HuH-7 (cell line): Measurements from ENCODE around the gene ATAT1.
"Not testable (repeated sequence)": the region's sequence is repeated elsewhere in the genome, so short reads cannot be mapped to it uniquely, and the experiment has no call there.

Experiments used
- DNase-seq: peaks from one replicate; pipeline ENCODE4 v3.0.0; 2011; ENCODE audit warnings: low spot score

The ATAT1 gene

DNA sequence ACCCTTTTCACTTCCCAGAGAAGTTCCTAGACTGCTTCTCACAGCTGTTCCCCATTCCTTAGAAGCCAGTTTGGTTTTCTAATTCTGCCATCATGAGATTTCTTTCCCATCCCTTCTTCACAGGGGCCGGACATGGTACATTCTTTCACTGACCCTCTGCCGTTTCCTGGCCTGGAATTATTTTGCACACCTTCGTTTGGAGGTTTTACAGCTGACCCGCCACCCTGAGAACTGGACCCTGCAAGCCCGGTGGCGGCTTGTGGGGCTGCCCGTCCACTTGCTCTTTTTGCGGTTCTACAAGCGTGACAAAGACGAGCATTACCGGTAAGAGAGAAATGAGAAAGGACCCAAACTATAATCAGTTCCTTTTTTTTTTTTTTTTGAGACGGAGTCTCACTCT lies 24.5 kb downstream of the ATAT1 start:
- DNase-seq: no peak

DNA sequence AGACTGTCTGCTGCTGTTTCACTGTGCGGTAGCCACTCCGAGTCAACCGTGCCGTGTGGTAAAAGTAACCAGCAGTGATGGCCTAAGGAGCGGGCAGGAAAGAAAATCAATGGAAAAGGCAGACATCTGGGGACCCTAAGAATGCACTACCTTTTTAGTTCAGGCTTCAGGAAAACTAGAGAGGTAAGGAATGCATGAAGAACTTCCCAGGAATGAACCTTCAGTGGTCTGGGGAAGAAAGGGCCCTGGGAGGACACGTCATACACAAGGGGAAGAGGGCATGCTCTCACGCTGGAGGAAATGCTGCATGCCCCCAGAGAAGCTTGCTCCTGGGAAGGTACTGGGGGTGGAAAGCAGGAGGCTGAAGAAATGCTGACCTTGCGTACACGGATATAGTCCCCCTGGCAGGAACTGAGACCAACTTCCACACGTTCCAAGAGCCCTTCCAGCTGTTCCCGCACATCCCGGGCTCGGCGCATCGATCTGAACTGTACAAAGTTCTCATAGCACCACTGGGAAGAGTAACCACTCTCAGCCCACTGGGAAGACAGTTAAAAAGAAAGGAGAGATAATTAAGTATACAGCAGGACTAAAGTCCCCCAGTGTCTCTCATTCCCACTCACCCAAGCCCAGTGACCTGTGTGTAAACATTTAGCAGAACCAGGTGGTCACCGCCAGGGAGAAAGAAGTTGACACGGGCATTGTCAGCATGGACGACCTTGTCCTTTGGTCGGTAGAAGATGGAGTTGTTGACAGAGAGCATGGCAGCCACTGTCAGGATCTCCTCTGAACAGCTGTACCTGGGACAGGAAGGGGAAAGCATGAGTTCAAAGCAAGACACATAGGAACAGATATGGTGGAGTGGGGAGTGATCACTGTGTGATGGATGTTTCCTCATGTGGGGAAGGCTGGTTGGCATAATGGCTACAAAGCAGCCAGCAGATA lies 28.4 kb downstream of the ATAT1 start:
- no peak for DNase-seq

GRCh38 chr6:30655743-30656094 lies 29.0 kb downstream of the ATAT1 start:
- DNase-seq: no peak

DNA sequence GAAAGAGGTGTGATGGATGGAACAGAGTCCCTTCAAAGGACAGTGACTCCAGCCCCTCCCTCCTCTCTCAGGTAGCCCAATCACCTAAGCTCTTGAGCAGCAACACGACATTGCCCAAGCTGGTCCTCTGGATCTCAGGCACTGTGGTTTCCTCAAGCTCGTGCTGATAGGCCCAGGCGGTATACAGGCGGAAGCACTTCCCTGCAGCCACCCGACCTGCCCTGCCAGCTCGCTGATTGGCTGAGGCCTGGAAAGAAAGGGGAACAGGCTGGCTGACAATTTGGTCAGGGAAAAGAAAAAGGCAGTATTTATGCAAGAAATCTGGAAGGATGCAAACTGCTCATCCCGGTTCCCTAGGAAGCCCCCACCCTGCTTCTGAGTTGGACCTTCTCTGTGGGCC lies 29.8 kb downstream of the ATAT1 start:
- no peak for DNase-seq

DNA sequence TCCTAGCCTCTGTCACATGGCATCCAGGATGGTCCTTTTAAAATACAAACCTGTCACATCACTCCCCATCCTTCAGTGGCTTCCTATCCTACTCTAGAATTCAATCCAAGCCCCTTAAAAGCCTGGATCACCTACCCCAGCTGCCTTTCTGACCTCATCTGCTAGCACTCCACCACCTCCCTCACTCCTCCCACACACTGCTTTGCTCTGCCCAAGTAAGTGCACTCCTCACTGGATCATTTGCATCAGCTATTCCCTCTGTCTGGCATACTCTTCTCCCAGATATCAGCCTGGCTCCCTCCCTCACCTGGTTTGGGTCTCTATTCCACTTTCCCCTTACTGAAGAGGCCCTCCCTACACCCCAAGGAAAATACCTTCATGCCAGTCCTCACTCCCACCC lies 30.8 kb downstream of the ATAT1 start:
- no peak for DNase-seq

- not testable (repeated sequence) for DNase-seq
Measured at GRCh38 chr6:30657922-30658321, 31.2 kb downstream of the ATAT1 start.

- no peak for DNase-seq
Measured at GRCh38 chr6:30664994-30665767, 38.5 kb downstream of the ATAT1 start.

DNA sequence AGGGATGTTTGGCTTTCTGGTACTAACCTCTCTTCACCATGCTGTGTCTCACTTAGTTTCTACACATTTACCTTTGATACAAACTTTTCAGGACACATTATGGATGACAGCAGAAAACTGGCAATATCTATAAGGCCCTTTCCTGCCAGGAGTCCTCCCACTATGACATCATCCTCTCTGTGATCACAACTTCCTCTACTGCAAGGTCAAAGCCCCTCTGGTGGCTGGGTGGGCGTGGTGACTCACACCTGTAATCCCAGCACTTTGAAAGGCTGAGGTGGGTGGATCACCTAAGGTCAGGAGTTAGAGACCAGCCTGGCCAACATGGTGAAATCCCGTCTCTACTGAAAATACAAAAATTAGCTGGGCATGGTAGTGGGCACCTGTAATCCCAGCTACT lies 39.6 kb downstream of the ATAT1 start:
- DNase-seq: not testable (repeated sequence)

- peak; percentile 44 for DNase-seq
Measured at GRCh38 chr6:30670760-30671527, 44.3 kb downstream of the ATAT1 start.

DNA sequence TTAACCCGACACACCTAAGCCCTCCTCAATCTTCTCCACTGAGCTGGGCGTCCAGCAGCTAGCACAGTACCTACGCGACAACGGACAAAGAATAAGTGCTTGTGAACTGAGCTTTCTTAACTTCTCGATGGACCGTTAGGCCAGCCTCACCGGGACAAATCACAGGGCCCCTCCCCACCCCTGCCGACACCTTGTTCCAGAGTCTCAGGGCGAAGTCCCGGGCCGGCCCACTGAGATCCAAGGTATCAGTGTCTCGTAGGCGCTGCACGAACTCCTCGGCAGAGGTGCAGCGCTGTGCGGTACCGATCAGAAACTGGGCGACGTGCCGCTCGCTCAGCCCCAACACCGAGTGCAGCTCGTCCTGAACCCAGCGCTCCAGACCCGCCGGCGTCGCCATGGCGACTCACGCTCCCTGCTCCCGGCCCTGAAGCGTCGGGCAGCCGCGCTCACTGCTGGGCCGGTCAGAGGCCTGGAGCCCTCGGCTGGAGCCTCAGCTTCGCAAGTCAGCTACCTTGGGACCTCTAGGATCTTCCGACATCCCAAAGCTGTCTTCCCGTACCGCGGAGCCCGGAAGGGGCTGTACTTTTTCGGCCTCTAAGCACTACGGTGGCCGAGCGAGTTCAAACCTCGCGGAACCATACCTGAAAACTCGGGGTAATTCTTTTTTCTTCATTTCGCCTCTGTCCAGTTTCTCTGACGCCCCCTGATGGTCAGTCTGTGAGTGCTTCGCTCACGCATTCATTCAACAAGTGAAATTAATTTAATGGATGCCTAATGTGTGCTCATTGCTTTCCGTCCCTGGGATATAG lies 46.0 kb downstream of the ATAT1 start, which contains the start of gene DHX16:
Gene DHX16 (minus strand): TSS at position 562 of the 809 bp plus-strand sequence. CDS start 165 bp downstream, at position 397.
- peak; percentile 80 for DNase-seq

- no peak for DNase-seq
Measured at GRCh38 chr6:30676660-30677285, 50.1 kb downstream of the ATAT1 start.

GRCh38 chr6:30678964-30679726 lies 52.5 kb downstream of the ATAT1 start:
- peak; percentile 83 for DNase-seq

GRCh38 chr6:30679765-30680535 lies 53.3 kb downstream of the ATAT1 start:
- DNase-seq: no peak

- no peak for DNase-seq
Measured at GRCh38 chr6:30681766-30682142, 55.1 kb downstream of the ATAT1 start.

GRCh38 chr6:30682143-30683117 lies 55.8 kb downstream of the ATAT1 start:
- no peak for DNase-seq

DNA sequence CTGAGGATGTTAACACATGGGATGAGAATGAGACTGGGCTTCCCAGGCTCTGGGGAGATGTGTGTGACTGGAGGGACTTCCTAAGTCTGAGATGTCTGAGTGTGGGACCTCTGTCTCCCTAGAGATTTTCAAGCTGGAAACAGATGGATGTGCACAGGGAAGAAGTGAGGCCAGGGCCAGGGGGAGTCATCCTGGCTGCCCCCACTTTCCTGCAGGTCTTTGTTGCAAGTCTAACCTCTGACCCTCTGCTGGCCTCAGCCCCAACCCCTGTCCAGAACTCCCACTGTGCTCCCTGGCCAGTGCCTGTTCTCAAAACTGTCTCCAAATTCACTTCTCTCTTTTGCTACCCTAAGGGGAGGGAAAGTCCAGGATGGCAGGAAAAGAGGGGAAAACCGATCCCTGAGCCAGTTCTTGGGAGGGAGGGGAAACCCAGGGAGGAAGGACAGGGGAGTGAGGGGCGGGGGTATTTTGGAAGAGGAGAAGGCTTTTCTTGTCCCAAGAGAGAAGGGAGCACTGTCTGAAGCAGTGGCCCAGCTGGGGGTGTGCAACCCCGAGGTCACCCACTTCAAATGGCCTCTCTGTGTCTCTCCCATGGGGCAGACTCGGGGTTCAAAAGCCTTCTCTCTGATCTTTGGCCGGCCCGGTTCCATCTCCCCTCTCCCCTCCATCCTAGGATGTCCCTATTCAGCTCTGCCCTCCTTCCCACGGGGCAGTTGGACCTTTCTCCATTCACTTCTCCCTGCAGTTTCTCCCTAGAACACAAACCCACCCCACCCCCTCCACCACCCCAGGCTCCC lies 56.7 kb downstream of the ATAT1 start:
- DNase-seq: no peak

- no peak for DNase-seq
Measured at GRCh38 chr6:30683980-30684338, 57.3 kb downstream of the ATAT1 start.
